HCT116 (cell line): ENCODE data around the gene MCF2L. TPM values are rescaled to one million over a fixed set of nuclear protein-coding genes. Genes with fewer than 3 reads are reported as not detected.

Experiments
- ATAC-seq: fragments of 200-7000 bp; cut with Tn5 transposase; 2 replicates; pipeline ENCODE4 v1.9.1; 2020; ENCODE audit warnings: mild to moderate bottlenecking, moderate library complexity
- BruUV-seq: library from RNA; stranded (reverse); fragments of 400-500 nt; replicated peaks from 2 replicates; lab custom pipeline; 2021; lab: Mats Ljungman, UMichigan
- CTCF ChIA-PET: fragments of 300-600 bp; sonication (Branson Sonifier 250); formaldehyde crosslinking; loops from one replicate; lab custom pipeline; 2021; ENCODE audit warnings: antibody characterized with exemption; lab: Charles Lee
- POLR2A ChIA-PET: fragments of 300-600, 350-600 bp; sonication (Branson Sonifier 250); formaldehyde crosslinking; loops from one replicate; lab custom pipeline; 2021; ENCODE audit warnings: antibody characterized with exemption; lab: Charles Lee
- RAD21 ChIA-PET, 2 experiments: fragments of 300-600 bp; sonication (Branson Sonifier 250); formaldehyde crosslinking; loops; one replicate each; lab custom pipeline; 2023; ENCODE audit warnings: low total read pairs in 2 of 2; ENCODE audit not compliant: uncharacterized antibody in 2 of 2, unreplicated experiment in 2 of 2, low non-redundant PET in 1 of 2; lab: Charles Lee
- DNase-seq: peaks from one replicate; pipeline ENCODE4 v3.0.0-alpha.2; 2010; ENCODE audit warnings: low read depth, low spot score
- H2AFZ ChIP-seq: fragments of 200-600 bp; shearing (Covaris generic), sonication (generic); 2 replicates; pipeline ENCODE4 v1.6.1; 2017; ENCODE audit warnings: low read depth, mixed run types, mixed read lengths, antibody characterized with exemption, low read length; ENCODE audit not compliant: poor library complexity, severe bottlenecking
- H3K27ac ChIP-seq: 2 replicates; pipeline ENCODE4 v1.5.1; 2012; ENCODE audit warnings: low read depth, low read length
- H3K27me3 ChIP-seq: fragments of 200-600 bp; sonication (generic); 2 replicates; pipeline ENCODE4 v1.6.1; 2016; ENCODE audit warnings: mixed run types, low read length, mixed read lengths; ENCODE audit not compliant: insufficient read depth
- H3K36me3 ChIP-seq, 2 experiments: fragments of 200-500 bp in 1 of 2; fragments of 200-600 bp in 1 of 2; sonication (Bioruptor generic) in 1 of 2; sonication (generic) in 1 of 2; 2 replicates each; pipeline versions ENCODE4 v1.5.1 to v1.6.1; 2014 to 2016; ENCODE audit warnings: low read length in 2 of 2, inconsistent platforms in 1 of 2, mixed read lengths in 1 of 2, mixed run types in 1 of 2; ENCODE audit not compliant: insufficient read depth in 2 of 2, control insufficient read depth in 1 of 2
- H3K4me1 ChIP-seq, 2 experiments: fragments of 200-600 bp in 1 of 2; sonication (generic) in 1 of 2; 2 replicates each; pipeline versions ENCODE4 v1.5.1 to v1.6.1; 2012 to 2017; ENCODE audit warnings: low read length in 2 of 2, inconsistent platforms in 1 of 2, mild to moderate bottlenecking in 1 of 2, mixed read lengths in 1 of 2, mixed run types in 1 of 2, moderate library complexity in 1 of 2; ENCODE audit not compliant: insufficient read depth in 2 of 2, control insufficient read depth in 1 of 2
- H3K4me2 ChIP-seq: fragments of 200-600 bp; sonication (generic); 2 replicates; pipeline ENCODE4 v1.6.1; 2017; ENCODE audit warnings: mixed run types, low read length, mixed read lengths
- H3K4me3 ChIP-seq, 2 experiments: fragments of 200-600 bp in 1 of 2; sonication (generic) in 1 of 2; replicated peaks in 1 of 2; 2 replicates each; pipeline ENCODE4 v1.5.1; 2011 to 2016; ENCODE audit warnings: low read length in 2 of 2, control low read depth in 1 of 2, low read depth in 1 of 2, mild to moderate bottlenecking in 1 of 2, mixed read lengths in 1 of 2, mixed run types in 1 of 2
- H3K79me2 ChIP-seq: fragments of 200-600 bp; sonication (generic); 2 replicates; pipeline ENCODE4 v1.6.1; 2017; ENCODE audit warnings: mild to moderate bottlenecking, mixed run types, low read length, moderate library complexity, mixed read lengths; ENCODE audit not compliant: insufficient read depth
- H3K9ac ChIP-seq: fragments of 200-600 bp; sonication (generic); 2 replicates; pipeline ENCODE4 v1.6.1; 2016; ENCODE audit warnings: low read length, mixed read lengths
- H3K9me2 ChIP-seq: fragments of 200-600 bp; sonication (generic), shearing (Covaris generic); 2 replicates; pipeline ENCODE4 v1.6.1; 2017; ENCODE audit warnings: mixed run types, mild to moderate bottlenecking, moderate library complexity; ENCODE audit not compliant: insufficient read depth
- H3K9me3 ChIP-seq, 2 experiments: fragments of 200-500 bp in 1 of 2; fragments of 200-600 bp in 1 of 2; sonication (Bioruptor generic) in 1 of 2; sonication (generic) in 1 of 2; 2 replicates each; pipeline ENCODE4 v1.6.1; 2014 to 2017; ENCODE audit warnings: low read length in 2 of 2, mixed read lengths in 2 of 2, inconsistent platforms in 1 of 2, low read depth in 1 of 2, mild to moderate bottlenecking in 1 of 2, mixed run types in 1 of 2, moderate library complexity in 1 of 2; ENCODE audit not compliant: control insufficient read depth in 1 of 2, insufficient read depth in 1 of 2
- H4K20me1 ChIP-seq: fragments of 200-600 bp; sonication (generic), shearing (Covaris generic); 2 replicates; pipeline ENCODE4 v1.6.1; 2017; ENCODE audit warnings: mixed run types, mild to moderate bottlenecking, moderate library complexity; ENCODE audit not compliant: insufficient read depth
- CEBPB ChIP-seq: IDR thresholded peaks from 2 replicates; pipeline ENCODE4 v1.6.1; 2012; ENCODE audit warnings: low read depth
- EGR1 ChIP-seq: IDR thresholded peaks from 2 replicates; pipeline ENCODE4 v1.6.1; 2012; ENCODE audit warnings: low read depth
- ELF1 ChIP-seq: IDR thresholded peaks from 2 replicates; pipeline ENCODE4 v1.6.1; 2012; ENCODE audit warnings: low read depth, borderline replicate concordance
- EZH2 ChIP-seq: fragments of 200-600 bp; sonication (generic); IDR thresholded peaks from 2 replicates; pipeline ENCODE4 v1.6.1; 2017; ENCODE audit warnings: antibody characterized with exemption, mixed run types
- FOSL1 ChIP-seq: IDR thresholded peaks from 2 replicates; pipeline ENCODE4 v1.6.1; 2012; ENCODE audit warnings: low read depth
- JUND ChIP-seq: IDR thresholded peaks from 2 replicates; pipeline ENCODE4 v1.6.1; 2012
- POLR2A ChIP-seq: IDR thresholded peaks from 2 replicates; pipeline ENCODE4 v1.7.0; 2011; ENCODE audit warnings: borderline replicate concordance; ENCODE audit not compliant: insufficient read depth, insufficient read length; ENCODE audit errors: extremely low read depth
- POLR2AphosphoS5 ChIP-seq: IDR thresholded peaks from 2 replicates; pipeline ENCODE4 v1.6.1; 2011; ENCODE audit warnings: mild to moderate bottlenecking, low read depth, low read length, moderate library complexity
- RAD21 ChIP-seq: IDR thresholded peaks from 2 replicates; pipeline ENCODE4 v1.6.1; 2012; ENCODE audit warnings: low read depth, mild to moderate bottlenecking
- SIN3A ChIP-seq: IDR thresholded peaks from 2 replicates; pipeline ENCODE4 v1.6.1; 2012; ENCODE audit warnings: low read depth
- SP1 ChIP-seq: IDR thresholded peaks from 2 replicates; pipeline ENCODE4 v1.6.1; 2012; ENCODE audit warnings: low read depth
- SRF ChIP-seq: IDR thresholded peaks from 2 replicates; pipeline ENCODE4 v1.6.1; 2012; ENCODE audit warnings: low read depth
- TCF7L2 ChIP-seq: IDR thresholded peaks from 2 replicates; pipeline ENCODE4 v1.7.0; 2011; ENCODE audit warnings: borderline replicate concordance, inconsistent platforms; ENCODE audit not compliant: insufficient read depth, insufficient read length; ENCODE audit errors: extremely low read depth
- YY1 ChIP-seq: IDR thresholded peaks from 2 replicates; pipeline ENCODE4 v1.6.1; 2011; ENCODE audit warnings: low read length, low read depth, moderate library complexity, mild to moderate bottlenecking; ENCODE audit not compliant: insufficient replicate concordance; ENCODE audit errors: extremely low read depth
- ZFX ChIP-seq: fragments of 450-650 bp; IDR thresholded peaks from 2 replicates; pipeline ENCODE4 v1.6.1; 2017
- ZNF274 ChIP-seq: fragments of 200-500 bp; sonication (Bioruptor generic); IDR thresholded peaks from 2 replicates; pipeline ENCODE4 v1.6.1; 2014; ENCODE audit warnings: mild to moderate bottlenecking, low read depth, low read length, inconsistent platforms
- intact Hi-C: fragments of 100-400 bp; cut with micrococcal nuclease; formaldehyde crosslinking; loops from 2 replicates; pipeline ENCODE4 v1.10.0; 2022
- total RNA-seq: library from RNA; stranded (reverse); gene quantifications from one replicate; pipeline ENCODE4 v1.2.1, GENCODE V29; 2021; ENCODE audit not compliant: unreplicated experiment
- TF ChIP-seq, protein P1 (sequence below): IDR thresholded peaks from 2 replicates; pipeline ENCODE4 v1.6.1; 2011; ENCODE audit warnings: mild to moderate bottlenecking, low read length, moderate library complexity; ENCODE audit not compliant: insufficient replicate concordance; ENCODE audit errors: extremely low read depth
- TF ChIP-seq, protein P2 (sequence below): IDR thresholded peaks from 2 replicates; pipeline ENCODE4 v1.6.1; 2012
- TF ChIP-seq, protein P3 (sequence below): IDR thresholded peaks from 2 replicates; pipeline ENCODE4 v1.6.1; 2012
- TF ChIP-seq, protein P4 (sequence below), 3 experiments: fragments of 200-600 bp in 1 of 3; sonication (generic) in 1 of 3; IDR thresholded peaks in 2 of 3; conservative IDR thresholded peaks in 1 of 3; 2 replicates each; pipeline ENCODE4 v1.5.1; 2012 to 2017; ENCODE audit warnings: low read depth in 2 of 3, low read length in 2 of 3, antibody characterized with exemption in 1 of 3, borderline replicate concordance in 1 of 3, control low read depth in 1 of 3, mild to moderate bottlenecking in 1 of 3, mixed read lengths in 1 of 3, mixed run types in 1 of 3, moderate library complexity in 1 of 3; ENCODE audit not compliant: insufficient read depth in 1 of 3

Gene MCF2L
- total RNA-seq, 1 experiment from 2014 or later, result 19.3 TPM

DNA sequence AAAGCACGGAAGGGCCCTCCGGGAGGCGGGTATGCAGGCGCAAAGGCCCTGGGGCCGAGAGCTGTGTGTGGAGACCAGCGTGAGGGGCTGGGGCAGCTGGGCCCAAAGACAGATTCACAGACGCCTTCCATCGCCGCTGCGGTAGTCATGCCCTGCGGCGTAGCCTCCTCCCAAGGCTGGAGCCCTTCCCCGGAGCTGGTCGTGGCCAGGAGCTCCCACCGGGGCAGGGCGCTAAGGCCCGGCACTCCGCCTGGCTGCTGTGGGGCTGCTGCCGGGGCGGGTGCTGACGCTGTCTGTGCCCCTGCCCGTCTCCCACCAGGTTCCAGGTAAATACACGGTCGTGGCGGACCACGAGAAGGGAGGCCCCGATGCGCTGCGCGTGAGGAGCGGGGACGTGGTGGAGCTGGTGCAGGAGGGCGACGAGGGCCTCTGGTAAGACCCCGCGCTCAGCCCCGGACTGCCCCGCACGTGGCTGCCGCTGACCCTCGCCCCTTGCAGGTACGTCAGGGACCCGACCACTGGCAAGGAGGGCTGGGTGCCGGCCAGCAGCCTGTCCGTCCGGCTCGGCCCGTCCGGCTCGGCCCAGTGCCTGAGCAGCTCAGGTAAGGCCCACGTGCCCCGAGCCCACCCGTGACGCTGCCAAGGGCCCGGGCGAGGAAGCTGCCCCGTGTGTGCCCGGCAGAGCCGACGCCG is 127.2 kb downstream of the MCF2L start:
- DNase-seq, result no peak
- intact Hi-C loops, result no loop called here
- POLR2A ChIA-PET, result no interaction called here
- TF ChIP-seq CEBPB, result no peak
- TF ChIP-seq, protein P1, sequence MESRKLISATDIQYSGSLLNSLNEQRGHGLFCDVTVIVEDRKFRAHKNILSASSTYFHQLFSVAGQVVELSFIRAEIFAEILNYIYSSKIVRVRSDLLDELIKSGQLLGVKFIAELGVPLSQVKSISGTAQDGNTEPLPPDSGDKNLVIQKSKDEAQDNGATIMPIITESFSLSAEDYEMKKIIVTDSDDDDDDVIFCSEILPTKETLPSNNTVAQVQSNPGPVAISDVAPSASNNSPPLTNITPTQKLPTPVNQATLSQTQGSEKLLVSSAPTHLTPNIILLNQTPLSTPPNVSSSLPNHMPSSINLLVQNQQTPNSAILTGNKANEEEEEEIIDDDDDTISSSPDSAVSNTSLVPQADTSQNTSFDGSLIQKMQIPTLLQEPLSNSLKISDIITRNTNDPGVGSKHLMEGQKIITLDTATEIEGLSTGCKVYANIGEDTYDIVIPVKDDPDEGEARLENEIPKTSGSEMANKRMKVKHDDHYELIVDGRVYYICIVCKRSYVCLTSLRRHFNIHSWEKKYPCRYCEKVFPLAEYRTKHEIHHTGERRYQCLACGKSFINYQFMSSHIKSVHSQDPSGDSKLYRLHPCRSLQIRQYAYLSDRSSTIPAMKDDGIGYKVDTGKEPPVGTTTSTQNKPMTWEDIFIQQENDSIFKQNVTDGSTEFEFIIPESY, result no peak
- TF ChIP-seq, protein P2, sequence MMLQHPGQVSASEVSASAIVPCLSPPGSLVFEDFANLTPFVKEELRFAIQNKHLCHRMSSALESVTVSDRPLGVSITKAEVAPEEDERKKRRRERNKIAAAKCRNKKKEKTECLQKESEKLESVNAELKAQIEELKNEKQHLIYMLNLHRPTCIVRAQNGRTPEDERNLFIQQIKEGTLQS, result no peak
- TF ChIP-seq TCF7L2, result no peak
- TF ChIP-seq, protein P3, sequence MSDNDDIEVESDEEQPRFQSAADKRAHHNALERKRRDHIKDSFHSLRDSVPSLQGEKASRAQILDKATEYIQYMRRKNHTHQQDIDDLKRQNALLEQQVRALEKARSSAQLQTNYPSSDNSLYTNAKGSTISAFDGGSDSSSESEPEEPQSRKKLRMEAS, result no peak
- TF ChIP-seq YY1, result no peak
- no peak for TF ChIP-seq ZFX
- TF ChIP-seq ZNF274, result no peak
- TF ChIP-seq POLR2AphosphoS5, result no peak
- no peak for TF ChIP-seq JUND
- TF ChIP-seq EGR1, result no peak
- TF ChIP-seq SP1, result no peak
- TF ChIP-seq EZH2, result no peak
- TF ChIP-seq ELF1, result no peak
- TF ChIP-seq SIN3A, result no peak
- no peak for TF ChIP-seq POLR2A
- TF ChIP-seq, protein P4, sequence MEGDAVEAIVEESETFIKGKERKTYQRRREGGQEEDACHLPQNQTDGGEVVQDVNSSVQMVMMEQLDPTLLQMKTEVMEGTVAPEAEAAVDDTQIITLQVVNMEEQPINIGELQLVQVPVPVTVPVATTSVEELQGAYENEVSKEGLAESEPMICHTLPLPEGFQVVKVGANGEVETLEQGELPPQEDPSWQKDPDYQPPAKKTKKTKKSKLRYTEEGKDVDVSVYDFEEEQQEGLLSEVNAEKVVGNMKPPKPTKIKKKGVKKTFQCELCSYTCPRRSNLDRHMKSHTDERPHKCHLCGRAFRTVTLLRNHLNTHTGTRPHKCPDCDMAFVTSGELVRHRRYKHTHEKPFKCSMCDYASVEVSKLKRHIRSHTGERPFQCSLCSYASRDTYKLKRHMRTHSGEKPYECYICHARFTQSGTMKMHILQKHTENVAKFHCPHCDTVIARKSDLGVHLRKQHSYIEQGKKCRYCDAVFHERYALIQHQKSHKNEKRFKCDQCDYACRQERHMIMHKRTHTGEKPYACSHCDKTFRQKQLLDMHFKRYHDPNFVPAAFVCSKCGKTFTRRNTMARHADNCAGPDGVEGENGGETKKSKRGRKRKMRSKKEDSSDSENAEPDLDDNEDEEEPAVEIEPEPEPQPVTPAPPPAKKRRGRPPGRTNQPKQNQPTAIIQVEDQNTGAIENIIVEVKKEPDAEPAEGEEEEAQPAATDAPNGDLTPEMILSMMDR (IDR thresholded peaks at IDR 0.05 in 2 of 3, conservative IDR thresholded peaks at IDR 0.05 in 1 of 3; ENCODE audit: borderline replicate concordance in 1 of 3, insufficient read depth in 1 of 3, low read depth in 2 of 3, low read length in 2 of 3), result no peak
- no peak for TF ChIP-seq FOSL1
- no peak for TF ChIP-seq SRF
- no peak for TF ChIP-seq RAD21
- Histone ChIP-seq H3K9me2 (no peaks in the 10 kb centered on the region), H3K4me1 (no peaks in the 10 kb centered on the region), H3K79me2 (no peaks in the 10 kb centered on the region), H2AFZ (no peak overlapping the region), H3K9me3 (no peaks in the 10 kb centered on the region), H3K4me2 (no peak overlapping the region), H3K27me3 (peaks cover 5% of the 10 kb centered on the region; the same call in 1 of the 2 replicates), H3K27ac (no peak overlapping the region), H3K9ac (no peak overlapping the region), H3K4me3 (no peak overlapping the region), H4K20me1 (no peaks in the 10 kb centered on the region), H3K36me3 (no peaks in the 10 kb centered on the region)
- BruUV-seq, result no TSS peak
- no peak; the same call in 1 of the 2 replicates for ATAC-seq
- RAD21 ChIA-PET, result no interaction called here
- CTCF ChIA-PET, result no interaction called here
